K562 (cell line): ENCODE data around the gene PDE6G. TPM values are rescaled to one million over a fixed set of nuclear protein-coding genes. Genes with fewer than 3 reads are reported as not detected.

ENCODE experiments used
- ADNP ChIP-seq: fragments of 200-800 bp; sonication (Bioruptor generic); IDR thresholded peaks from 2 replicates; pipeline ENCODE4 v1.6.1; 2016; ENCODE audit warnings: missing genetic modification characterization, missing compliant biosample characterization
- ATF6 ChIP-seq: sonication (generic); formaldehyde crosslinking; IDR thresholded peaks from 2 replicates; pipeline ENCODE4 v1.4.0; 2020; ENCODE audit warnings: mild to moderate bottlenecking, missing genetic modification reagents
- C11orf30 ChIP-seq: fragments of 450-650 bp; IDR thresholded peaks from 2 replicates; pipeline ENCODE4 v1.6.1; 2016; ENCODE audit warnings: low read depth, mild to moderate bottlenecking
- CEBPZ ChIP-seq: fragments of 150-350 bp; IDR thresholded peaks from 2 replicates; pipeline ENCODE4 v1.6.1; 2014; ENCODE audit warnings: low read depth, mild to moderate bottlenecking, low read length, borderline replicate concordance
- ELF1 ChIP-seq: fragments of 200-800 bp; sonication (Bioruptor generic); IDR thresholded peaks from 2 replicates; pipeline ENCODE4 v1.6.1; 2016; ENCODE audit warnings: missing genetic modification characterization, missing compliant biosample characterization
- GATAD2A ChIP-seq: fragments of 450-650 bp; IDR thresholded peaks from 2 replicates; pipeline ENCODE4 v1.6.1; 2017
- GTF2E2 ChIP-seq: fragments of 200-800 bp; sonication (Bioruptor generic); IDR thresholded peaks from 2 replicates; pipeline ENCODE4 v1.6.1; 2016; ENCODE audit warnings: missing genetic modification characterization, missing compliant biosample characterization
- IRF2 ChIP-seq: sonication (generic); formaldehyde crosslinking; IDR thresholded peaks from 2 replicates; pipeline ENCODE4 v1.8.1; 2022; ENCODE audit warnings: mild to moderate bottlenecking, missing genetic modification reagents
- MTA2 ChIP-seq: fragments of 450-650 bp; IDR thresholded peaks from 2 replicates; pipeline ENCODE4 v1.6.1; 2016; ENCODE audit warnings: low read depth
- NONO ChIP-seq, 2 experiments: fragments of 200-400 bp in 1 of 2; fragments of 450-650 bp in 1 of 2; formaldehyde crosslinking in 1 of 2; IDR thresholded peaks; 2 replicates each; pipeline ENCODE4 v1.6.1; 2017; ENCODE audit warnings: low read depth in 2 of 2, mild to moderate bottlenecking in 2 of 2, moderate library complexity in 2 of 2, low read length in 1 of 2
- STAG1 ChIP-seq: sonication (generic); formaldehyde crosslinking; IDR thresholded peaks from 2 replicates; pipeline ENCODE4 v1.5.0; 2020; ENCODE audit warnings: missing genetic modification reagents, borderline replicate concordance
- ZNF174 ChIP-seq: fragments of 250-450 bp; sonication (Bioruptor Pico); IDR thresholded peaks from 2 replicates; pipeline ENCODE4 v1.4.0; 2020; ENCODE audit warnings: mild to moderate bottlenecking
- ZNF407 ChIP-seq: fragments of 450-650 bp; IDR thresholded peaks from 2 replicates; pipeline ENCODE4 v1.6.1; 2016; ENCODE audit warnings: low read depth
- polyA plus RNA-seq, 8 experiments: library from polyadenylated mRNA; depleted of rRNA in 4 of 8; stranded (reverse) in 5 of 8; unstranded in 3 of 8; fragments of >200 nt; fragmentation: Nextera tagmentation in 2 of 8; fragmentation: Illumina TruSeq in 1 of 8; extraction: Ambion mirVana in 2 of 8; extraction: Trizol in 1 of 8; gene quantifications; 2 replicates each; pipeline versions ENCODE4 v1.2.1 to v1.2.3, GENCODE V29; 2011 to 2014; ENCODE audit warnings: inconsistent platforms in 1 of 8, missing spikeins in 1 of 8
- total RNA-seq, 7 experiments: library from RNA; depleted of rRNA in 6 of 7; stranded (reverse); fragments of >200 nt in 6 of 7; fragmentation: Illumina TruSeq in 2 of 7; extraction: Trizol in 2 of 7; gene quantifications; 2 replicates each; pipeline versions ENCODE4 v1.2.1 to v1.2.3, GENCODE V29; 2011 to 2021; ENCODE audit warnings: low replicate concordance in 1 of 7

Gene PDE6G
- total and polyA plus RNA-seq, 9 of the 15 experiments (the other 6 are each of a cell fraction or from before 2014, with no cell fraction given) = 0.14 to 0.59 TPM; not detected in 7

GRCh38 chr17:81683584-81684441 lies 27.5 kb upstream of the PDE6G start, which contains the start of the genes ARL16 and HGS (continued):
- TF ChIP-seq ZNF407 (peak; percentile 99), STAG1 (CRISPR knock-in tag) (no peak), IRF2 (CRISPR knock-in tag) (no peak; the same call in 1 of the 2 replicates), GATAD2A (no peak), GTF2E2 (tag) (no peak), ELF1 (tag) (peak; percentile 98), MTA2 (no peak), ATF6 (0 out of 2 replicates have a peak, but pooled peaks have one; percentile 35), C11orf30 (peak; percentile 88), ADNP (tag) (no peak), ZNF174 (CRISPR knock-in tag) (no peak), CEBPZ (peak; percentile 61; the same call in 1 of the 2 replicates), NONO (IDR thresholded peaks at IDR 0.05; ENCODE audit: low read depth in 2 of 2, low read length in 1 of 2) (peak in 1 of 2 experiments; percentile 61; a peak in 1 of 4 replicates)
